ENCODE results near the gene GABRR2. TPM values are rescaled to one million over a fixed set of nuclear protein-coding genes. Genes with fewer than 3 reads are reported as not detected.
A peak's percentile ranks its signal among the peaks of the same experiment; 100 is the strongest.

The GABRR2 gene
- total and polyA plus RNA-seq, 2 experiments from 2014 or later: 0.87 to 0.94 TPM

GRCh38 chr6:89244241-89244985, 70.7 kb downstream of the GABRR2 start:
- no peaks in the 10 kb centered on the region for H3K79me2 ChIP-seq
- H4K20me1 ChIP-seq (ENCODE audit: insufficient read depth, poor library complexity, severe bottlenecking): no peaks in the 10 kb centered on the region
- no peak overlapping the region for H3K27ac ChIP-seq
- WGBS (ENCODE audit: low lambda C conversion rate, missing lambda C conversion rate): 88% methylated on average over 5 of the region's 5 CpGs
- H3K9me3 ChIP-seq (ENCODE audit: low read depth): no peaks in the 10 kb centered on the region
- H3K36me3 ChIP-seq (replicated peaks; ENCODE audit: insufficient read depth, low read depth): no peaks in the 10 kb centered on the region
- no peaks in the 10 kb centered on the region for H3K27me3 ChIP-seq
- no peaks in the 10 kb centered on the region for H3K9me2 ChIP-seq (replicated peaks; ENCODE audit: insufficient read depth)
- DNase-seq (ENCODE audit: low spot score): no peak
- no peak overlapping the region for H2AFZ ChIP-seq
- no peak overlapping the region for H3K4me2 ChIP-seq
- no peak overlapping the region for H3K4me3 ChIP-seq
- H3K4me1 ChIP-seq (ENCODE audit: insufficient read depth): no peaks in the 10 kb centered on the region
- TF ChIP-seq CTCF (IDR thresholded peaks at IDR 0.05; ENCODE audit: poor library complexity) (no peak), EZH2 (IDR thresholded peaks at IDR 0.05; ENCODE audit: borderline replicate concordance) (no peak), EZH2phosphoT487 (IDR thresholded peaks at IDR 0.05; ENCODE audit: low read depth, severe bottlenecking, unreplicated experiment) (no peak)

DNA sequence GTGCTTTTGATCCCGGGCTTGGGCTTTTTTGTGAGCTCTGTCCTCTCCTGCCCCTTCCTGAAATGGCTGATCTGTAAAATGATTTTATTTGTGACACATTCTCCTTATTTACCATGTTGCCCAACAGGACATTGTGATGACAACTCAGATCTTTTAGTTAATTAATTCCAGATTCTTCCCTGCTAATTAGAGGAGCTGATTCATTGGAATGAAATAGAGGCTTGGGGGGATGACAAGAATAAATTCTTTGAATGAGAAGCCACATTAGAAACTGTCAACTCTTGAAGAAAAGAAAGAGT, 71.8 kb downstream of the GABRR2 start:
- H3K36me3 ChIP-seq (replicated peaks; ENCODE audit: insufficient read depth, low read depth): no peaks in the 10 kb centered on the region
- H3K27me3 ChIP-seq: no peaks in the 10 kb centered on the region
- DNase-seq (ENCODE audit: low spot score): no peak
- no peaks in the 10 kb centered on the region for H3K9me2 ChIP-seq (replicated peaks; ENCODE audit: insufficient read depth)
- H4K20me1 ChIP-seq (ENCODE audit: insufficient read depth, poor library complexity, severe bottlenecking): no peaks in the 10 kb centered on the region
- H3K4me3 ChIP-seq: no peak overlapping the region
- no peak overlapping the region for H2AFZ ChIP-seq
- no peaks in the 10 kb centered on the region for H3K79me2 ChIP-seq
- WGBS (ENCODE audit: low lambda C conversion rate, missing lambda C conversion rate): 45% methylated on average over 1 of the region's 1 CpG
- H3K4me2 ChIP-seq: no peak overlapping the region
- no peak overlapping the region for H3K27ac ChIP-seq
- TF ChIP-seq EZH2phosphoT487 (IDR thresholded peaks at IDR 0.05; ENCODE audit: low read depth, severe bottlenecking, unreplicated experiment) (no peak), CTCF (IDR thresholded peaks at IDR 0.05; ENCODE audit: poor library complexity) (no peak), EZH2 (IDR thresholded peaks at IDR 0.05; ENCODE audit: borderline replicate concordance) (no peak)
- no peaks in the 10 kb centered on the region for H3K4me1 ChIP-seq (ENCODE audit: insufficient read depth)
- H3K9me3 ChIP-seq (ENCODE audit: low read depth): no peaks in the 10 kb centered on the region

- Histone ChIP-seq H3K9me3 (ENCODE audit: low read depth) (no peaks in the 10 kb centered on the region), H3K4me2 (no peak overlapping the region), H3K4me1 (ENCODE audit: insufficient read depth) (no peaks in the 10 kb centered on the region), H3K4me3 (no peak overlapping the region), H3K27ac (no peak overlapping the region), H3K27me3 (no peaks in the 10 kb centered on the region), H3K79me2 (no peaks in the 10 kb centered on the region), H3K36me3 (replicated peaks; ENCODE audit: insufficient read depth, low read depth) (no peaks in the 10 kb centered on the region), H2AFZ (peak overlapping the region; percentile 49), H3K9me2 (replicated peaks; ENCODE audit: insufficient read depth) (no peaks in the 10 kb centered on the region), H4K20me1 (ENCODE audit: insufficient read depth, poor library complexity, severe bottlenecking) (no peaks in the 10 kb centered on the region)
- DNase-seq (ENCODE audit: low spot score): peak; percentile 72
- WGBS (ENCODE audit: low lambda C conversion rate, missing lambda C conversion rate): 19% methylated on average over 3 of the region's 3 CpGs
- TF ChIP-seq CTCF (IDR thresholded peaks at IDR 0.05; ENCODE audit: poor library complexity) (peak; percentile 75), EZH2phosphoT487 (IDR thresholded peaks at IDR 0.05; ENCODE audit: low read depth, severe bottlenecking, unreplicated experiment) (no peak)
These were observed 72.3 kb downstream of the GABRR2 start for GRCh38 chr6:89242574-89243330.
